ENCODE measurements around the gene VGLL4.

- TF ChIP-seq EZH2 (IDR thresholded peaks at IDR 0.05; ENCODE audit: borderline replicate concordance, low read depth, low read length, severe bottlenecking): no peak
- TF ChIP-seq, protein P1, sequence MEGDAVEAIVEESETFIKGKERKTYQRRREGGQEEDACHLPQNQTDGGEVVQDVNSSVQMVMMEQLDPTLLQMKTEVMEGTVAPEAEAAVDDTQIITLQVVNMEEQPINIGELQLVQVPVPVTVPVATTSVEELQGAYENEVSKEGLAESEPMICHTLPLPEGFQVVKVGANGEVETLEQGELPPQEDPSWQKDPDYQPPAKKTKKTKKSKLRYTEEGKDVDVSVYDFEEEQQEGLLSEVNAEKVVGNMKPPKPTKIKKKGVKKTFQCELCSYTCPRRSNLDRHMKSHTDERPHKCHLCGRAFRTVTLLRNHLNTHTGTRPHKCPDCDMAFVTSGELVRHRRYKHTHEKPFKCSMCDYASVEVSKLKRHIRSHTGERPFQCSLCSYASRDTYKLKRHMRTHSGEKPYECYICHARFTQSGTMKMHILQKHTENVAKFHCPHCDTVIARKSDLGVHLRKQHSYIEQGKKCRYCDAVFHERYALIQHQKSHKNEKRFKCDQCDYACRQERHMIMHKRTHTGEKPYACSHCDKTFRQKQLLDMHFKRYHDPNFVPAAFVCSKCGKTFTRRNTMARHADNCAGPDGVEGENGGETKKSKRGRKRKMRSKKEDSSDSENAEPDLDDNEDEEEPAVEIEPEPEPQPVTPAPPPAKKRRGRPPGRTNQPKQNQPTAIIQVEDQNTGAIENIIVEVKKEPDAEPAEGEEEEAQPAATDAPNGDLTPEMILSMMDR (IDR thresholded peaks at IDR 0.05; ENCODE audit: borderline replicate concordance, extremely low read depth, low read length, poor library complexity, severe bottlenecking): no peak
These were observed 106.6 kb downstream of the VGLL4 start for GRCh38 chr3:11536936-11537612.
